Measurements from ENCODE around the gene HYDIN. TPM values are rescaled to one million over a fixed set of nuclear protein-coding genes. Genes with fewer than 3 reads are reported as not detected.
"Not testable (repeated sequence)": the region's sequence is repeated elsewhere in the genome, so short reads cannot be mapped to it uniquely, and the experiment has no call there.

Gene HYDIN
- total and polyA plus RNA-seq, 4 donors = 0.14 to 3.0 (median 0.60) TPM

- Histone ChIP-seq H3K36me3 (ENCODE audit: control insufficient read depth in 4 of 4, insufficient read depth in 3 of 4, low read depth in 1 of 4, low read length in 3 of 4) (no peaks in the 10 kb centered on the region), H3K27me3 (ENCODE audit: control insufficient read depth in 4 of 4, insufficient read depth in 4 of 4, low read length in 3 of 4) (no peaks in the 10 kb centered on the region), H3K27ac (ENCODE audit: low read depth in 1 of 2, low read length in 2 of 2) (no peak overlapping the region), H3K9me3 (ENCODE audit: control insufficient read depth in 4 of 4, low read length in 3 of 4) (peaks cover 0 to 7% (median under 1%) of the 10 kb centered on the region in 4 donors), H3K9ac (ENCODE audit: low read depth in 1 of 2, low read length in 2 of 2) (no peak overlapping the region), H3K4me1 (ENCODE audit: control insufficient read depth in 4 of 4, insufficient read depth in 4 of 4, low read length in 3 of 4) (no peaks in the 10 kb centered on the region), H3K4me3 (ENCODE audit: low read depth in 1 of 3, low read length in 3 of 3) (no peak overlapping the region)
- 74% methylated on average over 1 of the region's 1 CpG for WGBS
- no peak for DNase-seq (ENCODE audit: low spot score)
- TF ChIP-seq HNF4G (IDR thresholded peaks at IDR 0.05) (no peak), RAD21 (IDR thresholded peaks at IDR 0.05) (no peak)
Observed at GRCh38 chr16:71185347-71185746, 45.2 kb downstream of the HYDIN start.

GRCh38 chr16:71179569-71179968 lies 51.0 kb downstream of the HYDIN start:
- Histone ChIP-seq H3K9me3 (ENCODE audit: control insufficient read depth in 4 of 4, low read length in 3 of 4) (peaks cover 0 to 7% (median under 1%) of the 10 kb centered on the region in 4 donors), H3K27ac (ENCODE audit: low read depth in 1 of 2, low read length in 2 of 2) (no peak overlapping the region), H3K27me3 (ENCODE audit: control insufficient read depth in 4 of 4, insufficient read depth in 4 of 4, low read length in 3 of 4) (no peaks in the 10 kb centered on the region), H3K36me3 (ENCODE audit: control insufficient read depth in 4 of 4, insufficient read depth in 3 of 4, low read depth in 1 of 4, low read length in 3 of 4) (no peaks in the 10 kb centered on the region), H3K4me1 (ENCODE audit: control insufficient read depth in 4 of 4, insufficient read depth in 4 of 4, low read length in 3 of 4) (no peaks in the 10 kb centered on the region), H3K4me3 (ENCODE audit: low read depth in 1 of 3, low read length in 3 of 3) (no peak overlapping the region), H3K9ac (ENCODE audit: low read depth in 1 of 2, low read length in 2 of 2) (no peak overlapping the region)
- DNase-seq (ENCODE audit: low spot score) = no peak
- WGBS = 93% methylated on average over 3 of the region's 3 CpGs
- TF ChIP-seq NR2F2 (IDR thresholded peaks at IDR 0.05) = no peak

- no peaks in the 10 kb centered on the region for H3K4me1 ChIP-seq (ENCODE audit: control insufficient read depth in 4 of 4, insufficient read depth in 4 of 4, low read length in 3 of 4)
- H3K9ac ChIP-seq (ENCODE audit: low read depth in 1 of 2, low read length in 2 of 2) = no peak overlapping the region
- DNase-seq (ENCODE audit: low spot score) = no peak
- H3K4me3 ChIP-seq (ENCODE audit: low read depth in 1 of 3, low read length in 3 of 3) = no peak overlapping the region
- peaks cover 0 to 2% (median 0%) of the 10 kb centered on the region in 4 donors for H3K9me3 ChIP-seq (ENCODE audit: control insufficient read depth in 4 of 4, low read length in 3 of 4)
- WGBS = 78% methylated on average over 6 of the region's 6 CpGs
- no peaks in the 10 kb centered on the region for H3K27me3 ChIP-seq (ENCODE audit: control insufficient read depth in 4 of 4, insufficient read depth in 4 of 4, low read length in 3 of 4)
- no peaks in the 10 kb centered on the region for H3K36me3 ChIP-seq (ENCODE audit: control insufficient read depth in 4 of 4, insufficient read depth in 3 of 4, low read depth in 1 of 4, low read length in 3 of 4)
- no peak overlapping the region for H3K27ac ChIP-seq (ENCODE audit: low read depth in 1 of 2, low read length in 2 of 2)
- TF ChIP-seq GABPA (IDR thresholded peaks at IDR 0.05 in 1 of 2, conservative IDR thresholded peaks at IDR 0.05 in 1 of 2) = no peak
- TF ChIP-seq REST (IDR thresholded peaks at IDR 0.05) = no peak
- no peak for TF ChIP-seq YY1 (IDR thresholded peaks at IDR 0.05)
- no peak for TF ChIP-seq JUND (IDR thresholded peaks at IDR 0.05)
- TF ChIP-seq HNF4A (conservative IDR thresholded peaks at IDR 0.05) = no peak
- TF ChIP-seq SP1 (IDR thresholded peaks at IDR 0.05) = no peak
- TF ChIP-seq NR2F2 (IDR thresholded peaks at IDR 0.05) = no peak
- TF ChIP-seq FOXA2 (IDR thresholded peaks at IDR 0.05) = no peak
- TF ChIP-seq HNF4G (IDR thresholded peaks at IDR 0.05) = no peak
Observed at GRCh38 chr16:71172481-71173207, 57.9 kb downstream of the HYDIN start.

GRCh38 chr16:71161007-71161406 lies 69.5 kb downstream of the HYDIN start:
- 86% methylated on average over 6 of the region's 8 CpGs for WGBS

GRCh38 chr16:71157278-71157677 lies 73.2 kb downstream of the HYDIN start:
- H3K36me3 ChIP-seq (ENCODE audit: control insufficient read depth in 4 of 4, insufficient read depth in 3 of 4, low read depth in 1 of 4, low read length in 3 of 4); H3K4me3 ChIP-seq (ENCODE audit: low read depth in 1 of 3, low read length in 3 of 3); H3K27me3 ChIP-seq (ENCODE audit: control insufficient read depth in 4 of 4, insufficient read depth in 4 of 4, low read length in 3 of 4); H3K9me3 ChIP-seq (ENCODE audit: control insufficient read depth in 4 of 4, low read length in 3 of 4); H3K4me1 ChIP-seq (ENCODE audit: control insufficient read depth in 4 of 4, insufficient read depth in 4 of 4, low read length in 3 of 4); H3K27ac ChIP-seq (ENCODE audit: low read depth in 1 of 2, low read length in 2 of 2); DNase-seq (ENCODE audit: low spot score); H3K9ac ChIP-seq (ENCODE audit: low read depth in 1 of 2, low read length in 2 of 2): not testable (repeated sequence)
- 77% methylated on average over 2 of the region's 2 CpGs for WGBS

More at GRCh38 chr16:71161007-71161406, 69.5 kb downstream of the HYDIN start:
- H3K4me1 ChIP-seq (ENCODE audit: control insufficient read depth in 4 of 4, insufficient read depth in 4 of 4, low read length in 3 of 4); H3K36me3 ChIP-seq (ENCODE audit: control insufficient read depth in 4 of 4, insufficient read depth in 3 of 4, low read depth in 1 of 4, low read length in 3 of 4); H3K9me3 ChIP-seq (ENCODE audit: control insufficient read depth in 4 of 4, low read length in 3 of 4); H3K4me3 ChIP-seq (ENCODE audit: low read depth in 1 of 3, low read length in 3 of 3); H3K27me3 ChIP-seq (ENCODE audit: control insufficient read depth in 4 of 4, insufficient read depth in 4 of 4, low read length in 3 of 4); H3K27ac ChIP-seq (ENCODE audit: low read depth in 1 of 2, low read length in 2 of 2); DNase-seq (ENCODE audit: low spot score); H3K9ac ChIP-seq (ENCODE audit: low read depth in 1 of 2, low read length in 2 of 2): not testable (repeated sequence)

- not testable (repeated sequence) for H3K27ac ChIP-seq (ENCODE audit: low read depth in 1 of 2, low read length in 2 of 2); H3K4me1 ChIP-seq (ENCODE audit: control insufficient read depth in 4 of 4, insufficient read depth in 4 of 4, low read length in 3 of 4); H3K4me3 ChIP-seq (ENCODE audit: low read depth in 1 of 3, low read length in 3 of 3); H3K27me3 ChIP-seq (ENCODE audit: control insufficient read depth in 4 of 4, insufficient read depth in 4 of 4, low read length in 3 of 4); H3K9ac ChIP-seq (ENCODE audit: low read depth in 1 of 2, low read length in 2 of 2); H3K36me3 ChIP-seq (ENCODE audit: control insufficient read depth in 4 of 4, insufficient read depth in 3 of 4, low read depth in 1 of 4, low read length in 3 of 4); H3K9me3 ChIP-seq (ENCODE audit: control insufficient read depth in 4 of 4, low read length in 3 of 4); DNase-seq (ENCODE audit: low spot score)
- 93% methylated on average over 2 of the region's 6 CpGs for WGBS
Observed at GRCh38 chr16:71153329-71153728, 77.2 kb downstream of the HYDIN start.

Measured in liver (tissue), 9 donors.